Fibroblast of lung (primary cell): ENCODE measurements around the gene TPPP. TPM values are rescaled to one million over a fixed set of nuclear protein-coding genes. Genes with fewer than 3 reads are reported as not detected.
A peak's percentile ranks its signal among the peaks of the same experiment; 100 is the strongest.

Experiments
- DNase-seq, 2 donors: peaks; one replicate each; pipeline versions ENCODE4 v3.0.0 to v3.0.0-alpha.2; 2010; ENCODE audit warnings: low read depth in 2 of 2
- H2AFZ ChIP-seq: 2 replicates; pipeline ENCODE4 v1.5.1; 2012; ENCODE audit warnings: low read length, control low read depth, inconsistent platforms
- H3K27ac ChIP-seq: 2 replicates; pipeline ENCODE4 v1.5.1; 2011; ENCODE audit warnings: low read length, control low read depth; ENCODE audit not compliant: insufficient read depth
- H3K27me3 ChIP-seq: 2 replicates; pipeline ENCODE4 v1.5.1; 2011; ENCODE audit warnings: mild to moderate bottlenecking, low read length; ENCODE audit not compliant: control insufficient read depth, insufficient read depth
- H3K36me3 ChIP-seq: 2 replicates; pipeline ENCODE4 v1.5.1; 2011; ENCODE audit warnings: low read length; ENCODE audit not compliant: control insufficient read depth, insufficient read depth
- H3K4me1 ChIP-seq: 2 replicates; pipeline ENCODE4 v1.5.1; 2011; ENCODE audit warnings: low read length; ENCODE audit not compliant: control insufficient read depth, insufficient read depth; ENCODE audit errors: extremely low read depth
- H3K4me2 ChIP-seq: 2 replicates; pipeline ENCODE4 v1.5.1; 2011; ENCODE audit warnings: low read length, control low read depth; ENCODE audit not compliant: insufficient read depth; ENCODE audit errors: extremely low read depth
- H3K4me3 ChIP-seq, 4 experiments: fragments of 200-600 bp in 1 of 4; sonication (generic) in 1 of 4; replicated peaks in 1 of 4; 2 replicates each; pipeline ENCODE4 v1.5.1; 2011 to 2016; ENCODE audit warnings: low read length in 4 of 4, low read depth in 3 of 4, mild to moderate bottlenecking in 3 of 4, control low read depth in 2 of 4, inconsistent platforms in 1 of 4, mixed read lengths in 1 of 4; ENCODE audit not compliant: insufficient read depth in 1 of 4; ENCODE audit errors: control extremely low read depth in 1 of 4
- H3K79me2 ChIP-seq: 2 replicates; pipeline ENCODE4 v1.5.1; 2012; ENCODE audit warnings: mild to moderate bottlenecking, low read length, inconsistent platforms; ENCODE audit not compliant: control insufficient read depth, insufficient read depth
- H3K9ac ChIP-seq: 2 replicates; pipeline ENCODE4 v1.5.1; 2011; ENCODE audit warnings: mild to moderate bottlenecking, low read length, control low read depth; ENCODE audit not compliant: insufficient read depth
- H3K9me3 ChIP-seq: 2 replicates; pipeline ENCODE4 v1.5.1; 2012; ENCODE audit warnings: low read depth, low read length; ENCODE audit not compliant: control insufficient read depth, insufficient read depth
- H4K20me1 ChIP-seq: 2 replicates; pipeline ENCODE4 v1.5.1; 2011; ENCODE audit warnings: low read length; ENCODE audit not compliant: control insufficient read depth, insufficient read depth; ENCODE audit errors: extremely low read depth
- CTCF ChIP-seq, 2 donors: IDR thresholded peaks in 1 of 2; conservative IDR thresholded peaks in 1 of 2; 1 replicate in 1 of 2; 2 replicates in 1 of 2; pipeline ENCODE4 v1.5.1; 2011 to 2012; ENCODE audit warnings: low read length in 2 of 2, control low read depth in 1 of 2, inconsistent platforms in 1 of 2, low read depth in 1 of 2, mild to moderate bottlenecking in 1 of 2
- EZH2 ChIP-seq: IDR thresholded peaks from 2 replicates; pipeline ENCODE4 v1.5.1; 2012; ENCODE audit warnings: low read length, control low read depth, mild to moderate bottlenecking; ENCODE audit errors: missing control alignments
- polyA plus RNA-seq, 2 donors: library from polyadenylated mRNA; depleted of rRNA in 1 of 2; stranded (reverse) in 1 of 2; unstranded in 1 of 2; fragments of >200 nt; gene quantifications; 2 replicates each; pipeline ENCODE4 v1.2.1, GENCODE V29; 2011 to 2012; ENCODE audit warnings: missing spikeins in 1 of 2
- total RNA-seq: library from RNA; depleted of rRNA; stranded (reverse); fragments of >200 nt; gene quantifications from 2 replicates; pipeline ENCODE4 v1.2.1, GENCODE V29; 2014

The TPPP gene
- total and polyA plus RNA-seq, 2 donors (not counting 1 experiment from before 2014, with no cell fraction given), result 0.06 to 0.17 TPM

- peaks cover 5% of the 10 kb centered on the region for H3K27me3 ChIP-seq
- no peaks in the 10 kb centered on the region for H3K36me3 ChIP-seq
- H3K9me3 ChIP-seq, result no peaks in the 10 kb centered on the region
- H3K4me1 ChIP-seq, result peaks cover 4% of the 10 kb centered on the region
- TF ChIP-seq EZH2 (no peak), CTCF (conservative IDR thresholded peaks at IDR 0.05 in 1 of 2, IDR thresholded peaks at IDR 0.05 in 1 of 2; ENCODE audit: low read depth in 1 of 2, low read length in 2 of 2) (no peak)
- H3K4me2 ChIP-seq, result no peak overlapping the region
- no peak for DNase-seq
- H3K4me3 ChIP-seq, result no peak overlapping the region
- H2AFZ ChIP-seq, result no peak overlapping the region
- H3K9ac ChIP-seq, result no peak overlapping the region
- no peak overlapping the region for H3K27ac ChIP-seq
- no peaks in the 10 kb centered on the region for H3K79me2 ChIP-seq
- H4K20me1 ChIP-seq, result no peaks in the 10 kb centered on the region
Observed at GRCh38 chr5:674630-675011, 18.5 kb downstream of the TPPP start.

- TF ChIP-seq EZH2 (no peak), CTCF (conservative IDR thresholded peaks at IDR 0.05 in 1 of 2, IDR thresholded peaks at IDR 0.05 in 1 of 2; ENCODE audit: low read depth in 1 of 2, low read length in 2 of 2) (no peak)
- no peaks in the 10 kb centered on the region for H4K20me1 ChIP-seq
Observed at GRCh38 chr5:673831-674629, 19.1 kb downstream of the TPPP start.

GRCh38 chr5:673161-673830 is 19.9 kb downstream of the TPPP start:
- Histone ChIP-seq H3K27ac (no peak overlapping the region), H4K20me1 (no peaks in the 10 kb centered on the region), H2AFZ (no peak overlapping the region), H3K4me2 (peak overlapping the region; percentile 71), H3K9ac (peak overlapping the region; percentile 31), H3K27me3 (peaks cover 5% of the 10 kb centered on the region), H3K4me3 (peak overlapping the region in 1 of 4 experiments; percentile 4), H3K36me3 (no peaks in the 10 kb centered on the region), H3K4me1 (peaks cover 4% of the 10 kb centered on the region), H3K9me3 (no peaks in the 10 kb centered on the region), H3K79me2 (no peaks in the 10 kb centered on the region)
- no peak for TF ChIP-seq EZH2
- no peak for TF ChIP-seq CTCF (conservative IDR thresholded peaks at IDR 0.05 in 1 of 2, IDR thresholded peaks at IDR 0.05 in 1 of 2; ENCODE audit: low read depth in 1 of 2, low read length in 2 of 2)
- DNase-seq, result no peak

More at GRCh38 chr5:673831-674629, 19.1 kb downstream of the TPPP start:
- no peak overlapping the region for H3K9ac ChIP-seq
- no peak overlapping the region for H3K4me3 ChIP-seq
- no peaks in the 10 kb centered on the region for H3K9me3 ChIP-seq
- H3K79me2 ChIP-seq, result no peaks in the 10 kb centered on the region
- no peak for DNase-seq
- H2AFZ ChIP-seq, result no peak overlapping the region
- H3K4me2 ChIP-seq, result no peak overlapping the region
- peaks cover 4% of the 10 kb centered on the region for H3K4me1 ChIP-seq
- peaks cover 5% of the 10 kb centered on the region for H3K27me3 ChIP-seq
- H3K36me3 ChIP-seq, result no peaks in the 10 kb centered on the region
- H3K27ac ChIP-seq, result no peak overlapping the region
